Amniotic stem cell (primary cell): ENCODE measurements around the gene TRAT1.
"Not testable (repeated sequence)": the region's sequence is repeated elsewhere in the genome, so short reads cannot be mapped to it uniquely, and the experiment has no call there.

Experiments
- DNase-seq: peaks from one replicate; lab custom pipeline; 2025; lab: John Stamatoyannopoulos, UW

The TRAT1 gene, protein sequence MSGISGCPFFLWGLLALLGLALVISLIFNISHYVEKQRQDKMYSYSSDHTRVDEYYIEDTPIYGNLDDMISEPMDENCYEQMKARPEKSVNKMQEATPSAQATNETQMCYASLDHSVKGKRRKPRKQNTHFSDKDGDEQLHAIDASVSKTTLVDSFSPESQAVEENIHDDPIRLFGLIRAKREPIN

DNA sequence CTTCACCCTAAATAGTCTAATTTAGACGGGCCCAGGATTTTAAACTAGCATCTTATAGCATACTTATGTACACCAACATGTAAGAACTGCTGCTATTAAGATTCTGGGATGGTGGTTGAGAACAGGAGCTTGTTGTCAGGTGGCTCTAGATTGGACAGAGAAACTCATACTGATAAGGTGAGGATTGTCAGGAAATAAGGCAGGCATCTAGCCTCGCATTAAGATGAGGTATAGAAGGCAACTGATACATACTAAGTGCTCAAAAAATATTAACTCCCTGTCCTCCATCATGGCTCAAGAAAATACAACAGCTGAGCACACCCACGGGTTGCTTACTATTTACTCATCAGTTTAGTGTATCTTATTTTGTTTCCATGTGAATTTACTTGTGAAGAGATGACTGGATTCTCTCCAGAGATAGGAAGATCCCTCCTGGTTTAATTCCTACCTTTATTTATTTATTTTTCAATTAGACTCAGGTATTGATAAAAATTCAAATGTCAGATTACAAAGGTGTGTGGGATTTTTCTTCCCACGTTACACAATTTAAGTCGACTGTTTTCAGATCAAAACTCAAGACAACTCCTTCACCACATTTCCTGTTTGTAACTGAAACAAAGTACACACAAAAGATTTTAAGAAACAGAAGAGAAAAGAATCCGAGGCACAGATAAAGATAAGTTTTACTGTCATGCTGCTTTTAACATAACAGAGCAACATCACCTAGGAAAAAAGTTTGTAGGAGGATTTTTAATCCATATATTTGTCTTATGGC lies at the start of gene TRAT1:
TRAT1 (plus strand) TSS at position 664 of the 775 bp plus-strand sequence. CDS start 142 bp downstream, outside the sequence.
- DNase-seq, result no peak

DNA sequence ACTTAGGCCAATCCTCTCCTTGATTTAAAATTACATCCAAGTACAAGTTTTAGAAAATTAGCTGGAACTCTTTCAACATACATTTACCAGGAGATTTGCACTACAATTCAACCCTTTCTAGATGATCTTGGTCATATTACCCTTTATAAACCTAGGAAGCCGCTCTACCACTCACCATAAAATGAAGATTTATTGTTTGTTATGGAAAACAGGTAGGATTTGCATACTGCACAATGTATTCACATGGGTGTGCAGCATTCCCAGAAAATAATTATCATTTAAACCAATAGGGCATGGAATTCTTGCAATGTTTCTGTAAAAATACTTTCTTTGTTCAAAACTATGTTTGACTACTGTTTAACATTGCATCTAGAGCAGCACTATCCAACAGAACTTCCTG lies 46.9 kb upstream of the TRAT1 start:
- DNase-seq, result no peak

DNA sequence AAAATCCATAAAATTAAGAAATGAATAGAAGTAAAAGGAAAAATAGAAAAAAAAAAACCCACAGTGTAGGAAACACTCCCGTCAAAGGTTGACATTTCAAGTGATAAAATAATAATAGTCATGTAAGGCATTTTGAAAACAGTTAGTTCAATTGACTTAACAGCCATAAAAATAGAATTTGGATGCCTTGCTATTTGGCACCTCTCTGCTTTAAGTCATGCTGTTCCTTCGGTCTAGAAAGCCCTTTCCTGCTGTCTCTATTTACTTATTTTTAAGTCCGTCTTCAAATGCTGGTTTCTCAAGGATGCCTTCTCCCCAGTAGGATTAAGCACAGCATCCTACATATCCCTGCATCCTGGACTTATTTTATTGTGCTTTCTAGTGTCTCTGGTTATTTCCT lies 43.1 kb upstream of the TRAT1 start:
- no peak for DNase-seq

DNA sequence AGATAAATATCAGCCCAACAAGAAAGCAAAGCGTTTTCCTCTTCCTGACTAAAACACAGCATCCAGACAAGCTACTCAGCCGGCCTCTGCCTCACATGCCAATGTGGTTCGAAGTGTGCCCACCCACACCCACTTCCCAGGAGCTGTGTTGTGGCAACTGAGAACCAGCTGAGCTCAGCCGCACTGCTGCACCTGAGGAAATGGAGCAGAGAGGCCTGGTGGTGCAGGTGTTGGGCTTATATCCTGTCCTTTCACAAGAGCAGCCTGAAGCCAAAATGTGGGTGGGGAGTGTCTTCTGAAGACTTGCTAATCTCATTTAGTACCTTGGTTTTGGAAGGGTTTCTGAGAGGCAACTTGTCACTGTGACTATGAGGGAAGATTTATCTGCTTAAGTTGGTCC lies 42.4 kb upstream of the TRAT1 start:
- DNase-seq, result no peak

DNA sequence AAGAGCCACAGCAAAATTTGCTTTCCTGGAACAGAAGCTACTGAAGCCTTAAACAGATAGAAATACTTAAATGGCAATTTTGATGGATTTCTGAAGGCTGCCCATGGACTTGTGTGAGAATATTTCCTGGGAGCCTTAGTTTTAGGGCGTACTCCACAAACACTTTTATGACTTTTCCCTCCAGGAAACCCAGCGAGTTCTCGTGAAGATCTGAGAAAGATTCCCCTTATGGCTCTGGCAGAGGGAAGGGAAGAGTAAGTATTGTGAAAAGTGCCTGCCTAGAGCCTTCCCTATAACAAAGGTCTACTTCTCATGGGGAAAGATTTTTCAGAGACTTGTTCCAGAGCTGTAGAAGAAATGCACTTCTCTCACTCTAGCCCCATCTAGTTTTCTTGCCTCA lies 31.1 kb upstream of the TRAT1 start:
- DNase-seq, result no peak

DNA sequence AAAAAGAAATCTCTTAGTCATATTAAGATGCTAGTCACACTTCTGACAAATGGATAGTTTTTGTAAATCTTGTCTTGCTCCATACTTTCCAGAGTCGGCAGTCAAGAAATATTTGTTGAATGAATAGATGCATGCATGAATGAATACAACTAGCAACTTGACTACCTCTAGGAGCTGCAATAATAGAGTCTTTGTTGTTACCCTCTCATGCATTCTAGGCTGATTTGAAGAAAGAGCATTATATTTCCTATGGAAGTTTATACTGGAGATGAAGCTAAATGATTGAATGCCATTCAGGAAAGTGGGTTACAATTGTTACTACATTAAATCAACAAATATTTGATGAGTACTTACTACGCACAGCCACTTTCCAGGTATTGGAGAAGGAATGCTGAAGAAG lies 18.1 kb upstream of the TRAT1 start:
- no peak for DNase-seq

DNA sequence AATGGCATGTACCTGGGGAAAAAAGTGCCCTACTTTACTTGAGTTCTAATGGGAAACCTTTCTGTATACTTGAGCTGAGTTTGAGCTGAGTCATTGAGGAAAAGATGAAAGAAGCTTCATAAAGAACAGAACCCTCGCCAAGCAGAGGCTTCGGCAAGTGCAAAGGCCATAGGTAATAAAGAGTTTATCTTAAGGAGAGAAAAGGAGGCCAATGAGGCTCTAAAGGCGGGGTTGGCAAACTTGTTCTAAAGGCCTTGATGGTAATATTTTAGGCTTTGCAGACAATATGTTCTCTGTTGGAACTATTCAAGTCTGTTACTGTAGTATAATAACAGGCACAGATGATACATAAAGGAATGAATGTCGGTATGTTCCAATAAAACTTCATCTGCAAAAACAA lies 17.6 kb upstream of the TRAT1 start:
- no peak for DNase-seq

DNA sequence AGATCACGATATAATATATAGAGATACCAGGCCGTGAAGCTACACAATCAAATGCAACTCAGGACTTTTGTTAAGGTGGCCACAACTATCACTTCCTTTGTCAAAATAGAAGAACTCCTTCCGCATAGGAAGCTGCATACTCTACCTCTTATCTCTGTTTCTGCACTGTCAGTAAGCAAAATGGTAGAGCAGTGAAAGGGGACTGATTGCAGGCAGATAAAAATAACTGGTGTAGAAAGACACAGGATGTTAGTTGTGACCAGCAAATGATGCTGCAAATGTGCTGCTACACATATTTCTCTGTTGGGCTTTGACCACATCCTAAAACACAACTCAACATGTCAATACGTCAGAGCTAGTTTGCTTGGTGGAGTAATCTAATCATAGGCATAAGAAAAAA lies 16.3 kb upstream of the TRAT1 start:
- no peak for DNase-seq

DNA sequence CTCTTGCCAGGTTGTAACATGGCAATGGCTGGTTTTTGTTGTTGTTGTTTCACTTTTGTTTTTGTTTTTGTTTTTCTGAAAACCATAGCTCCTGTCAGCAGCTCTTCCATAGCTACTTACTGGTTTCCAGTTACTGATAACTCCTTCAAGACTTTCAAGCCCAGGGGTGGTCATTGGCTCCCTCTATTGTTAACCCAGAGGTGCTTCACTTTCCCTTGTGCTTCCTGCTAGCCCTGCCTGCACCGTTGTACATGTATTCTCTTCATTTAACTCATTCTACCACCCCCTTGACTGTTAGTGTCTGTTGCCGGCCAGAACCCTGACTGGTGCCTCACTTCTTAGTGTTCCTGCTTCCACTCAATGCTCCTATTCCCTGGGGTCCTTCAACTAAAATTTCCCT lies 4.2 kb upstream of the TRAT1 start:
- no peak for DNase-seq

DNA sequence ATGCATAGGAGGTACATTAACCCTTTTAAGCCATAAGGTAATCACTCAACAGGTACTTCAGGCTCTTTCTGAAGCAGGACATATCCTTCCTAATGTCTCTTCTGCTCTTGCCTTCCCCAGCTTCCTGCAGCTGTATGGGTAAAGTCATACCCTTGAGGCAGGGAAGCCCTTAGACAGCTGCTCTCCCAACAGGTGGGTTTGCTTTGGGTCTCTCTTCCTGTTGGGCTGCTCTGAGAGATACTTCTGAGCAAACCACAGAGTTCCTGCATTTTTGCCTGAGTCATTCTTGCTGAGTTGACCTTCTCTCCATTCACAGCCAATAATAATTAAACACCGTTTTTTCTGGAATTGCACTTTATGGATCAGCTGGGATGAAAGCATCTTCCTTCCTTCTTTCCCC lies 2.0 kb upstream of the TRAT1 start:
- no peak for DNase-seq

DNA sequence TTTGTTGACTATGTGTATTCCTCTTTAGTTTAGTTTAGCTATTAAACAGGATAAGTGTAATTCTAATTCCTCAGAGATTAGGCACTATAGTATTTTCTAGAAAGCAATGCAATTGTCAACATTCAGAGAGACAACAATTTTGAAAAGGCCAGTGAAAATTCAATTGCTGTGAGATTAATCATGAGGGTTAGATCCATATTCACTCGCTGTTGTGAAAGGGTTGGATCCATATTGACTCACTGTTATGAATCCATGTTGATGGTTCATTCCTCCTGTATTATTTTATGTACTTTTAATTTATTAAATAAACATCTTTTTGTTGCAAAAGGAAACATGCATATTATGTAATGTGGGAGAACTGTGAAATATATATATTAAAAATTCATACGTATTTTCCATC lies 641 bp downstream of the TRAT1 start:
- DNase-seq, result no peak

DNA sequence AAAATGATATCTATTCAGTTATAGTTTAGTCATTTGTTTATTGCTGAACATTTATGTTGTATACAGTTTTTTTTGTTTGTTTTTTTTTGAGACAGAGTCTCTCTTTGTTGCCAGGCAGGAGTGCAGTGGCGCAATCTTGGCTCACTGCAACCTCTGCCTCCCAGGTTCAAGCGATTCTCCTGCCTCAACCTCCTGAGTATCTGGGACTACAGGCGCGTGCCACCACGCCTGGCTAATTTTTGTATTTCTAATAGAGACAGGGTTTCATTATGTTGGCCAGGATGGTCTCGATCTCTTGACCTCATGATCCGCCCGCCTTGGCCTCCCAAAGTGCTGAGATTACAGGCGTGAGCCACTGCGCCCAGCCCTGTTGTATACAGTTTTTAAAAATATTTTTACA lies 1.2 kb downstream of the TRAT1 start:
- DNase-seq, result not testable (repeated sequence)

DNA sequence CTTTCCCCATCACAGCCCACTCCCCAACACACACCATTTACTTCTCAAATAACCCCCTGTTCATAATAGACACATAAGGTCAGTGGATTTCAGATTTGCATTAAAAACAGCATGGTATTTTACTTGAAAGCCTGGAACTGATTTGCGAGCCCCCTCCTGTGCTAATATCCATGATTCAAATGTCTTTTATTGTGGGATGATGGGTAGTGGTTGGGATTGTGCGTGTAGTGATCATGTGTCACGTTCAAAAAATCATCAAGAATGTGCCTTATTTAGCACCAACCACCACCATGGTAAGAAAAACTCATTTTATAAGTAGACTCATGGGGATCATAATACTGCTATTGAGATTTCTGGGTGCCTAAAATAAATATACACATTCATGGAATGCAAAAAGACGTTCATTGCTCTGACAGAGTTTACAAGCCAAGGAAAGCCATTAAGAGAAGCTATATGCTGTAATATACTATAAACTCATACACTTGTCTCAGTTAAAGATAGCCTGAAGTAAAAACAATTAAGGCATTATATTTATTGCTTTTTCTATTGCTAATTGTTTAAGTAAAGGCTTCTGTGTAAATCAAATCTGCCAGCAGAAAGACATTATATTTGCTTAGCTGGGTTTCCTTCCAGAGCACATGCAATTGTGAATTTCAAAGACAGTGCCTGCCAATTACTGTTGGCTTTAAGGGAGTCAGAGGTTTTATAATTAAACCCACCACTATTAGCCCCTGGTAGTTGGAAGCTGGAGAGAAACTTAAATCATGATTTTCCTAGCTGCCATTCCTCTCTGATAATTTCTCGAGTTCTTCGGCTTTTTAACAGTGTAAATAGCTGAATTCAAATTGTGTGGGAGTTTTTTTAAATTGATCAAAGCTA lies 4.0 kb downstream of the TRAT1 start:
- DNase-seq, result no peak

DNA sequence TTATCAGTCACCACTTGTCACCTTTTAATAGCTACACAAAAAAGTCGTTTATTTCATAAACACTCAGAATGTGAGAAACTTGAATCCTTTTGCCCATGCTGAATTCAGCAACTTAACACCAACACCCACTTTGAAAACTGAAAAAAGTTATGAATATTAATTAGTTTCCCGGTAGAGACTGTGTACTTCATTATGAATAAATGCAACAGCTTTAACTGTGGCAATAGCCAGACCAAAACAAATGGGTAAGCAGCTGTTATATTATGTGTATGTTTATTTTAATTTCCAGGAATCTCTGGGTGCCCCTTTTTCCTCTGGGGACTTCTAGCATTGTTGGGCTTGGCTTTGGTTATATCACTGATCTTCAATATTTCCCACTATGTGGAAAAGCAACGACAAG lies 7.8 kb downstream of the TRAT1 start:
- DNase-seq, result no peak

DNA sequence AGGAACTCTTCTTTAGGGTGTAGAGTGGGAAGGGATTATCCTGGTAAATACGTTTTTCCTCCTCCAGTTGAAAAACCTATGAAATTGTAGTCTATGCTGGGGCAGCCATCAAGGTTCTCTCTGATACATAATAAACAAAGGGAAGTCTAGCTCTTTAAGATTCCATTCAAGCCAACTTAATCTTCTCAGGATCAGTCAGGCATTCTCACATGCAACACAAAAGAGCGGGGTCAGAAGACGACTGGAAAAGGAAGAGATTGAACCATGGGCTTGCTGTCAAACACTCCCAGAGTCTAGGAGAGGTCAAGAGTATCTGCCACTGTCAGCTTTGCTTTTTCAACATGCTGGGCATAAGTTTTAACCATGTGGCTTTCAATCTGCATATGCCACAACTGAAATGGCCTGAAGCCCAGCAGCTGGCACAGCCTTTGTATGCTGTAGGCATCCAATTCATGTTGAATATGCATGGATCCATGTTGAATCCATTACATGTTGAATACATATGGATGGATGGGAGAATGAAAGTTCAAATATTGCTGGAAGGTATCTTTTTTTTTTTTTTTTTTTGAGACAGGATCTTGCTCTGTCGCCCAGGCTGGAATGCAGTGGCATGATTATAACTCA lies 8.5 kb downstream of the TRAT1 start:
- DNase-seq, result no peak

DNA sequence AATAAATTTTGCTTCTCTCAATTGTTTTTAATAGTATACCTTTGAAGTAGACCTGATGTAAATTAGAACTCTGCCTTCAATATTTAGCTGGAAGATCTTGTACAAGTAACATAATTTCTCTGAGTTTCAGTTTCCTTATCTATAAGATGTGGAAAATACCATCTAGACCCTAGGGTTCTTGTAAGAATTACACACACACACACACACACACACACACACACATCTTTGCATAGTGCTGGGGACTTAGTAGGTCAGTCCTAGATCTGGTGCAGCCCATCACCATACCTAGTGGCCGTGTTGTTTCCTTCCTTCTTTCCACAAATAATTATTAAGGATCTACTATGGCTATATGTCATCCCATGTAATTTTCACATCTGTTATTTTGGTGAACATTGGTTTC lies 11.0 kb downstream of the TRAT1 start:
- no peak for DNase-seq

DNA sequence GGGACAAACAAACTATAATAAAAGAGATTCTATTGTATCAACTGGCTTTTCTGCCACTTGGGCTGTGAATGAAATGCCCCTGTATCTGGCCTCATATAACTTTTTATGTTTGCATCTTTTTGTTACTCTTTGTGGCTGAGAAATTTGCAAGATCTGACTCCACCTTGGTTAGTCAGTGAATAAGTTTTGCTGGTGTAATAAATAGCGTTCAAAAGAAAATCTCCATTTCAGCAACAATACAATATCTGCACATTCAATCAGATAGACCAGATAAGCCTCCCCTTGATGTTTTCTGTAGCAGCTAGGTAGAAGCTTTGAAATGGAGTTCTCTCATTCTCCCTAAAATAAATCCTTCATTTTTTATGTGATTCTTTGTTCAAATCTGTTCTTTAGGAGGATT lies 12.0 kb downstream of the TRAT1 start:
- DNase-seq, result no peak

DNA sequence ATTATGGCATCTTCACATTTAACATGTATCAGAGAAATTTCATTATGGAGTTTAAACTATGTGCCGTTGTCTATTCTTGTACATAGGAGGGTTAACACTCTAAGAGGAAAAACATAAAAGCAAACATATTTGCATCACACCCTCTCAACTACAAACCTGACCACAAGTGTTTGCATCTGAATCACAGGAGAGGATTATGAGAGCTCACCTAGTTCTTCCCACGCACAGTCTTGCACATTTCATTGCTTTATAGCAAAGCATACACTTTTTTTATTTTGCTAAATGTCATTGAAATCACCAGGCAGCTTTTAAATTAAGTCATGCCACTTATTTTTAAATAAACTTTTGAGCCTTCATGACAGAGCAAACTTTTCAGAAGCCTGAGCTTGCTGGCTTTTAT lies 12.5 kb downstream of the TRAT1 start:
- no peak for DNase-seq

DNA sequence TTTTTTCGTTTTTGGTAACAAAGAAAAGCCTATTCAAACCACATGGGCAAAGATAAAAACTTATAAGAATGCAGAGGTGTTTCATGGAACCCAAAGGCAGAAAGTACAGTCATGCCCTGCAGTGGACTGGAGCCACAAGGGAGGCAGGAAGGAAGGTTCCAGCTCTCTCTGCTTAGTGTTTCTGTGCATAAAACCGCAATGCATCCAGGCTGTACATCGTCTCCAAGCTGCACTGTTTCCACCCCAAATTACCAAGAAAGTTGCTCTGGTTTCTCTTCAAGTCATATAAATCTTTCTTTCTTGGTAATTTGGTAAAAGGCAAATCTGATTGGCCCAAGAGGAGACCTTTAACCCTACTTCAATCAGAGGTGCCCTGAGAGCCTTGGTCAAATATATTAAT lies 15.8 kb downstream of the TRAT1 start:
- no peak for DNase-seq

DNA sequence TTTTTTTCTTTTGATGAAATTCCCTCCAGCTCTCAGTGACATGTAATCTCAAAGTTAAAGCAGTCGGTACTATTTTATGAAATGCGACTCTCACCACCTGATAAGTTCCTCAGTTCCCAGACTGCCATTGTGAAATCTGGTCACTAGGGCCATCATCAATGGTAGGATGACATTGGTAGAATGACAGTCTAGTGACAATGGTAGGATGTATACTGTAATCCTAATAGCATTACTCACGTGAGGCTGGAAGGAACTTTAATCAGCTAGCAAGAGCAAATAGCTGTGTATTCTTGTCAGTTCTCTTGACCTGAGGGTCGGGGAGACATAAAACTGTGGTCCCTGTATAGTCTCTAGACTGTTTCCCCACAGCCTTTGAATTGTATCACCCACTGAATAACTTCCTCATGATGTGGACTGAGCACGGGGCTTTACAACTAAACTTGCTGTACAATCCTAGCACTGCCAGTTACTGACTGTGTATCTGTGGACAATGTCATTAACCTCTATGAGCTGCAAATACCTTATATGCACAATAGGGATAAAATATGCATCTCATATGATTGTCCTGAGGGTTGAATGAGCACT lies 23.2 kb downstream of the TRAT1 start:
- no peak for DNase-seq

DNA sequence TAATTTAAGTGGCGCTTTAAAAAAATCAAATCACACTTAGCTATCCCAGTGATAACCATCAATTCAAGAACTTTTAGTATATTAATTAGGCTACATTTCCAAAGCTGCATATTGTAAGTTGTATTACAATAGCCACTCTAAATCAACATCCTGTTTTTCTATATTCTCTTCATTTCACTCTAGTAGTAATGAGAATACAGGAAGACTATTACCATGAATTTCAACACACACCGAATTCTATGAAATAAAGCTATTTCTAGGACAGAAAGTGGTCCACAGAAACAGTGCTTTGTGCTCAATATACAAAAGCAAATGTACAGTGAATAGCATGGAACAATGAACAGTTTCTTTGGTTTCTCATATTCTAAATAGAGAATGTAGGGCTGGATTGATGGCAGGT lies 24.6 kb downstream of the TRAT1 start:
- no peak for DNase-seq

DNA sequence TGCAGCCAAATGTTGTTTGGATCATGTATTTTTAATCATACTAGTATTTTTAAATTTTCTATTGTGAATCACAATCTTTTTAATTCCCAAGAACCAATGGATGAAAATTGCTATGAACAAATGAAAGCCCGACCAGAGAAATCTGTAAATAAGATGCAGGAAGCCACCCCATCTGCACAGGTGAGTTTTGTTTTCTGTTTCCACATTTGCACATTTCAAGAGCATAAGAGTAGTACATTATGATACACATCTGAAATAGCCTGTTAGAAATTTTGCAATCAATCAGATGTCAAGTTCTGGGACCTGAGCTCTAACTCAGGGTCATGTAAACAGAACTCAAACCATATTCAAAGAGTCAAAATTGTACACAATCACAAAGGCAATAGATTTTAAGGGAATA lies 26.5 kb downstream of the TRAT1 start:
- DNase-seq, result no peak
